HG03280 (cell line): ENCODE results near the gene PCNX4.
"Not testable (repeated sequence)": the region's sequence is repeated elsewhere in the genome, so short reads cannot be mapped to it uniquely, and the experiment has no call there.

ENCODE experiments used
- ATAC-seq: cut with Tn5 transposase; IDR thresholded peaks from one replicate; pipeline ENCODE4 v1.9.1; 2021; ENCODE audit warnings: mild to moderate bottlenecking, moderate library complexity; ENCODE audit not compliant: unreplicated experiment

The PCNX4 gene

GRCh38 chr14:60099855-60100254 lies 8.1 kb downstream of the PCNX4 start:
- not testable (repeated sequence) for ATAC-seq

DNA sequence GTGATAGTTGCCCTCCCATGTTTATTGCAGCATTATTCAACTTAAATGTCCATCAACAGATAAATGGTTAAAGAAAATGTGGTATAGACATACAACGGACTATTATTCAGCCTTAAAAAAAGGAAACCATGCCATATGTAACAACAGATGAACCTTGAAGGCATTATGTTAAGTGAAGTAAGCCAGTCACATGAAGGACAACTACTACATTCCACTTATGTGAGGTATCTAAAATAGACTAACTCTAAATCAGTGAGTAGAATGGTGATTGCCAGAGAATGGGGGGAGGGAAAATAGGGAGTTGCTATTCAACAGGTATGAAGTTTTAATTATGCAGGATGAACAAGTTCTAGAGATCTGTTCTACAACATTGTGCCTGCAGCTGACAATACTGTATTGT lies 10.1 kb downstream of the PCNX4 start:
- no peak for ATAC-seq

DNA sequence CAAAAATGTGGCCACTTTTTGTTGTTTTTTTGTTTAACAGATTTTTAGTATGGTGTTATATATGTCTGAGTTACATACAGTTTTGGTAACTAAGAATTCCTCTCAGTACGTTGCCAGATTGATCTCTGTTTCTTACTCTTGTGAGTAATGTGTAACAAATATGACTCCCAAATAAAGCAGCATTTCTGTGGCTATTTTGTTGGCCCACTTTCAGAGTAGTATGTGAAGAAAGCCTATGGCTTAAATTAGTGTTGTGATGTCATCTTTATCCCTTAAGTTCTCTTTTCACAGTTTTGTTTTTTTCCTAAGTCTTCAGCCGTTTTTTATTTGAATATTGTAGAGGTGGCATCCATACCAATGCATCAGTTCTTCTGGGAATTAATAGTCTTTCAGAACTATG lies 10.7 kb downstream of the PCNX4 start:
- no peak for ATAC-seq

DNA sequence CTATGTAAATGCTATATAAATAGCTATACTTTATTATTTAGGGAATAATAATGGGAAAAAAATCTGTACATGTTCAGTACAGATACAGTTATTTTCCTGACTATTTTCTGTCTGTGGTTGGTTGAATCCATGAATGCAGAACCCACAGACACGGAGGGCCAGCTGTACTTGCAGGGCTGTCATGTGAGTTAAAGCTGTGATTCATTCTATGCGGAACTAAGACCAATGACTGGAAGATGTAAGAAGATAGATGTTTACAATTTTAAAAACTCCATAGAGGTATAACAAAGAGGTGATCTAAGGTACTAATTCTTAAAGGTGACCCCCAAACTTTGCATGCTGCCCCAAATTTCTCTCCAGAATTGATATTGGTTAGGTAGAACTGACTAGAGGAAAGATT lies 14.6 kb downstream of the PCNX4 start:
- no peak for ATAC-seq

DNA sequence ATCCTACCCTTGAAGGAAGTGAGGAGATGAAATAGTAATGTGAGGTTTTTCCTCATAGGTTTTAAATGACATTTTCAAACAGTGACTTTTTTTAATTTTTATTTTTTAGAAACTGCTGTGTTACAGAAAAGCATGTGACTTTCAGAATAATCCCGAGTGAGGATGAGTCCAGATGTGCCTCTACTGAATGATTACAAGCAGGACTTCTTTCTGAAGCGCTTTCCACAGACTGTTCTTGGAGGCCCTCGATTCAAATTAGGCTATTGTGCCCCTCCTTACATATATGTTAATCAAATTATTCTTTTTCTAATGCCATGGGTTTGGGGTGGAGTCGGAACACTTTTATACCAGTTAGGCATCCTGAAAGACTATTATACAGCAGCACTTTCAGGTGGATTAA lies 15.8 kb downstream of the PCNX4 start:
- no peak for ATAC-seq

- no peak for ATAC-seq
These were observed 20.0 kb downstream of the PCNX4 start for GRCh38 chr14:60111732-60112131.

DNA sequence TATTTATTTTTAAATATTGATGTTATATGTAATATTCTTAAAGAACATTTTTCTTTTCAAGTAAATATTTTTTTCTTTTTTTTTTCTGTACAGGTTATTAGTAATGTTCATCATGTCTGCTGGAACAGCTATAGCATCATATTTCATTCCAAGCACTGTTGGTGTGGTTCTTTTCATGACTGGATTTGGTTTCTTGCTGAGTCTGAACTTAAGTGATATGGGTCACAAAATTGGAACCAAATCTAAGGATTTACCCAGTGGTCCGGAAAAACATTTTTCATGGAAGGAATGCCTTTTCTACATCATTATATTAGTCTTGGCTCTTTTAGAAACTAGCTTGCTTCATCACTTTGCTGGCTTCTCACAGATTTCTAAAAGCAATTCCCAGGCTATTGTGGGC lies 23.2 kb downstream of the PCNX4 start:
- ATAC-seq, result no peak

DNA sequence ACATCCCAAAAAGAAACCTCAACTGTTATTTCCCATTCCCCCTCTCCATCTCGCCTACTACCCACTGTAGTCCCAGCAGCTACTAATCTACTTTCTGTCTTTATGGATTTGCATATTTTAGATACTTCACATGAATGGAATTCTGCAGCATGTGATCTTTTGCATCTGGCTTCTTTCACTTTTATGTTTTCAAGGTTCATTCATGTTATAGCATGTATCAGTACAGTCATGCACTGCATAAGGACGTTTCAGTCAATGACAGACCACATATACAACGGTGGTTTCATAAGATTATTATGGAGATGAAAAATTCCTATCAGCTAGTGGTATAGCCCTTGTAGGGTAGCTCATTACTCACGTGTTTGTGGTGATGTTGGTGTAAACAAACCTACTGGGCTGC lies 24.5 kb downstream of the PCNX4 start:
- no peak for ATAC-seq

DNA sequence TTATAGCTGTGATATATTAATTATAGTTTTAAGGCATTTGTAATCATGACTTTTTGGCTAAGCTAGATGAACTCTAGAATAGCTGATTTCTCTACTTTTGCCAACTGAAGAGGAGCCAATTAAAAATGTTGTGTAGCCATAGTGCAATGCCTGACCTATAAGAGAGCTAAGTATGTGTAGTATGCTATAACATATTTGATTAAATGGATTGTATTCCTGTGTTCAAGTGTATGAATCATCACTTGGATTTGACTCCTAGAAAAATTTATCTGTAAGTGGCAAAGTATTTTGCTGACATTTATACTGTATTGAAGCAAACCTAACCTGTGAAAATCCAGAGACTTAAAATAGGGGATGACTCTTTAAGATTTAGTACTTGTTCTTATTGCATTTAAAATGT lies 34.2 kb downstream of the PCNX4 start:
- no peak for ATAC-seq

DNA sequence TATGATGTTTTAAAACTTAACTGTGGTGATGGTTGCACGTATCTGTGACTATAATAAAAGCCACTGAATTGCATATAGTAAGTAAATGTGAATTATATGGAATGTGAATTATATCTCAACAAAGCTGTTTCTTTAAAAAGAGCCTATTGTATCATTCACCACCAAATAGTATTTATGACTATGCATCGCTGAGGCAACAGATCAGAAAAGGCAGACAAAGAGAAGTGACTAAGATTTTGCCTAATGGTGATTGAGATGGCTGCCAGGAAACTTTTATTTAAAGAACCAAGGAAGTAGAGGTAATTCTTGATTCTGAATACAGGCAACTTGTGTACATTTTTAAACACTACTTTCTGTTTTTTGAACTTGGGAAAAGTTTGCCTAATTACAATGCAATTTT lies 41.8 kb downstream of the PCNX4 start:
- no peak for ATAC-seq

GRCh38 chr14:60134702-60135101 lies 43.0 kb downstream of the PCNX4 start:
- ATAC-seq, result no peak

- ATAC-seq, result no peak
These were observed 60.0 kb downstream of the PCNX4 start for GRCh38 chr14:60151715-60152114.

DNA sequence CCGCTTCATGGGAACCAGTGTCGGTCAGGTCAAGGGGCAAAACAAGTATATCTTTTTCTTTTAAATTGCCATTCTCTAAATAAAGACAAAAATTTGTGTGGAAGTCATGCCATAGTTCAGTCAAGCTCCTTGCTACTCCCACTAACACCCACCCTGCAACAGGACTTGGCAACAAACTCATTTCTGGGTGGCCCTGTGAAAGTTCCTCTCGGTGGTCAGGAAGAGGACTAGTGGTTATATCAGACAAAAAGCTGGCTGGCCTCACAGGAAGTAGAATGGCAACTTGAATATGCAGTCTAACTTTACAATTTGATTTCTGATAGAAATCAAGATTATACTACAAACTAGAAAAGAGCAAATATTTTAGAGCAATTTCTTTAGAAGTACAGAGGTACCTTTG lies 62.3 kb downstream of the PCNX4 start:
- ATAC-seq, result no peak

DNA sequence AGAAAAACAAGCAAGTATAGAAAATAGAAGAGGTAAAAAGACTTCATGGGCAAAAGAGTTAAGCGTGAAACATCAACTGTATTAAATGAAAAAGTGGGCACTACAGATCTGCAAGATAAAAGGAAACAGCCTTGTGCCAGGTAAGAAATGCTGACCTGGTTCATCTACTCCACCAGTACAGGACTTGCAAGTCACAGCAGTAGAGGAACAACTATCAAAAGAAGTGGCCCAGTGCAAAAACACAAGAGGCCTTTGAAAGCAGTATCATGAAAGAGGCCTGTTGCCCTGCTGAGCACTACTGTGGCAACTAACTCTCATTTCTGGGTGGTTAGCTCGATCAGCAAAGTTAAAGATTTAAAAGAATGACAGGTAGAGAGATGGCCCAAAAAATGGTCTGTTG lies 62.9 kb downstream of the PCNX4 start:
- no peak for ATAC-seq

GRCh38 chr14:60160422-60160821 lies 68.7 kb downstream of the PCNX4 start:
- ATAC-seq, result no peak

DNA sequence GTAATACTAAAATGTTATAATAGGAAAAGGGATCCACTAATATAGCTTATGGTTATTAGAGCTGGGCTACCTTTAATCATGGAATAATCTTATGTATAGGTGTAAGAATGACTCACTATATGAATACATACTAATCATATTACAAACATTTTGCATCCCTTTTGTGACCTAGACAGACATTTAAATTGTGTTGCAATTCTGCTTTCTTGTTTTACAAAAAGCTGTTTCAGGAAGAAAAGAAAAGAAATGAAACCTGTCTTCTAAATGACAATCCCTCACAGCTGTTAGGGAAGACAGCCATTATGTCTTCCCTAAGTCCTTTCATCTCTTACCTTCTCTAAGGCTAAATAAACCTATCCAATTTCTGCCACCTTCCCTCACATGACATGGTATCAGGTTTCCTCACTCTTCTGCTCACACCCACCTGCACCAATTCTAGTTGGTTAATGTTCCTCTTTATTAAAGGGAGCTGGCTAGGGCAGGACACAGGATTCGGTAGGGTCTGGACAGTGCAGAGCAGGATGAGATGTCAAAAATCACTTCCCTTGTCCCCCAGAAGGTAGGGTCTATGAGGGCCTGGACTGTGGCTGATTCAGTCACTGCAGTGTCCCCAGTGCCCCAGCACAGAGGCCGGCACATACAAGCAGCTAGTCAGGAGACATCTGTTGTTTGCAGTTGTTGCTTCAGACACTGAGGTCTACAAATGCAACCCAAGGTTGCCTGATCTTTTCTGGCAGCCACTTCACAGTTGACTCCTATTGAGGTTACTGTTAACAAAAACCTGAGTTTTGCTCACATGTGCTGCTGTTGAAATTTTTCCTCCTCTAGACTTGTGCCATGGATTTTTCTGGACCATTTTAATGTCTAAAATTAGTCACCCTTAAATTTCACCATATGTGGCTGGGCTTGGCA lies 69.7 kb downstream of the PCNX4 start:
- no peak for ATAC-seq

DNA sequence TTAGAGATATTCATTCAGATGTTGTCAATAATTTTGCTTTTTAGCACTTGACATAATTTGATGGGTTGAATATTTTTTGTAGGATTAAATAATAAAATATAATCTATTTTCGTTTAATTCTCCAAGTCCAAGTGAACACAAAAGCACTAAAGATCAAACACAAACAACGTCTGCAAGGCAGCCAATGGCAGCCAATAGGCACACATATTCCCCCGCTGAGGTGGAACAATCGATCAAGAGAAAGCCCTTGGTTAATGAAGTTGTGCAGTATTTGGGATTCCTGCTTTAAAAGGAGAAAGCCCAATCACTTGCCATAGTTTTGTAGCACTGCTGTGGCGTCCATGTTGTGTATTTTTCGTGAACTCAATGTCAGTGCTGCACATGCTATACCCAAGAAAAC lies 72.0 kb downstream of the PCNX4 start:
- no peak for ATAC-seq

DNA sequence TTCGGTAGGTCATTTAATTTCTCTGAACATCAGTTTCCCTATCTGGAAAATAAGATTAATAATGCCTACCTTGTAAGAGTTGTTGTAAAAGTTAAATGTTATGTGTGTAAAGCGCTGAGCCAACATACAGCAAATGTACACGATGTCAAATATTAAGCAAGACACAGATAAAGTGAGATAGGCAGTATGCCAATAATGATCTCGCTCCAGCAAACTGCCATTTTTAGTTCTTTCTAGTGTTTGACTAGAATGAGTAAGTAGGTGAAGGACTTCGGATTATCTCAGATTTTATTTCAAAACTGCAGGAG lies 72.6 kb downstream of the PCNX4 start:
- ATAC-seq, result peak; percentile 10

DNA sequence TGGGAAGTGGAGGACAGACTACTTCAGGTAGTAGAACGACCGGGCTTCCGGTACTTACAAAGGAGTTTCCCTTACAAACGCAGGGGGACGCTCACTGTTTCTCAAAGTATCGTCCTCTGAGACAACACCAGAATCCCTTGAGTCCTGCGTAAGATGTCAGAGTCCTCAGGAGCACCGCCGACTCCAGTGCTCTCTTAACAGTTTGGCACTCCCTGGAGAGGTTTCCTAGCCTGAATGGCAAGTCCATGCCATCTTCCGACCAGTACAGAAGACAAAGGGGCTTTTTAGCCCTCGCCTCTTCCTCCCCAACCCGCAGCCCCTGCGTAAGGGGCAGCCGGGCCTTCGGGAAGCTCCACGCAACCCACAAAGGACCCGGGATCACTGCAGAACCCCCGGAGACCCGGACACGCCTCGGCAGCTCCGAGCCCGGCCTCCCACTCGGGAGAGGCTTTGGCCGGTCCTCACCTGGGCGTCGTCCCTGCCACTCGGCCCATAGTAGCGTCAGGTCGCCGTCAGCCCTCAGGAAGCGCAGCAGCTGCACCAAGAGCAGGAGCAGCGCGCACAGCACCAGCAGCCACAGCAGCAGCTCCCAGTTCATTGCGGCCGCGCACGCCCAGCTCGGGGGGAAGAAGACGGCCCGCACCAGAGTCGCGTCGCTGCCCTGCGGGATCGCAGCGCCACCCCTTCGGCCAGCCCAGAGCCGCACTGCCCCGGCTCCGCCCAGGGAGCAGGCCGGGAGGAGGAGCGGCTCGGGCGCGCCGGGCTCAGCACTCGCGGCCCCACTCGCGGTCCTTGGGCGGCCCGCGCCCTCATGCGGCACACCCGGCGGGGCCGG lies 73.2 kb downstream of the PCNX4 start, which contains the start of gene DHRS7:
Gene DHRS7 (minus strand): TSS at position 687 of the 835 bp plus-strand sequence. CDS start 89 bp downstream, at position 598.
- ATAC-seq, result peak; percentile 86

GRCh38 chr14:60165547-60165876 lies 73.8 kb downstream of the PCNX4 start:
- ATAC-seq, result peak; percentile 9

DNA sequence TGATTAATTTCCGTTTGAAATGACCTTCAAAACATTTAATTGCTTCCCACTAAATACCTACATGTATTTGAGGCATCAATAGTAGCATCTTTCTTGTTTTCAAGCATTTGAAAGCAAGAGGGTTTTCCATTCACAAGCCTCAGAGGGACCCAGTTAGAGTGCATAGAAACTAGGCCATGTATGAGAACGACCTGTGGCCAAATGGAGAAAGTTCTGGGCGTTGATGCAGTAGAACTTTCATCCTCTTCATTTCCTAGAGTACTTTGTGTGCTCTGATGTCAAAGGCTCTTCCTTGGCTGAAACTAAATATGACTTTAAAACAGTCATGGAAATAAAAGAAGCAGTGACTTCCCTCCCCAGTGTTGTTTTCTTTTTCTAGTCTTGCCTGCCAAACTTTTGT lies 74.4 kb downstream of the PCNX4 start:
- ATAC-seq, result no peak

GRCh38 chr14:60169722-60170121 lies 78.0 kb downstream of the PCNX4 start:
- no peak for ATAC-seq
